Ascending aorta (tissue), 2 donors: ENCODE data around the gene ZDHHC7. TPM values are rescaled to one million over a fixed set of nuclear protein-coding genes. Genes with fewer than 3 reads are reported as not detected.

Source experiments
- DNase-seq, 2 donors: peaks; one replicate each; pipeline ENCODE4 v3.0.0-alpha.2; 2019; ENCODE audit warnings: low spot score in 2 of 2
- H3K27ac ChIP-seq, 2 donors: fragments of 200-600 bp; sonication (generic); one replicate each; pipeline ENCODE4 v1.5.1; 2016 to 2017; ENCODE audit warnings: mild to moderate bottlenecking in 1 of 2
- H3K27me3 ChIP-seq: fragments of 200-600 bp; sonication (generic); one replicate; pipeline ENCODE4 v1.5.1; 2017
- H3K36me3 ChIP-seq, 2 donors: fragments of 200-600 bp; sonication (generic); one replicate each; pipeline ENCODE4 v1.5.1; 2016
- H3K4me1 ChIP-seq, 2 donors: fragments of 200-600 bp; sonication (generic); one replicate each; pipeline ENCODE4 v1.5.1; 2016 to 2017; ENCODE audit warnings: mild to moderate bottlenecking in 1 of 2
- H3K4me3 ChIP-seq, 2 donors: fragments of 200-600 bp; sonication (generic); one replicate each; pipeline ENCODE4 v1.5.1; 2016 to 2017; ENCODE audit warnings: mild to moderate bottlenecking in 1 of 2
- H3K9me3 ChIP-seq, 2 donors: fragments of 200-600 bp; sonication (generic); one replicate each; pipeline ENCODE4 v1.5.1; 2016
- intact Hi-C: fragments of 100-400 bp; cut with DNase I; formaldehyde crosslinking; loops from one replicate; pipeline ENCODE4 v1.15.1; 2023
- total RNA-seq: library from RNA; depleted of rRNA; stranded (reverse); fragments of >200 nt; gene quantifications from one replicate; pipeline ENCODE4 v1.1.0, GENCODE V29; 2016
- TF ChIP-seq, protein P1 (sequence below), 3 experiments: fragments of 200-600 bp in 2 of 3; fragments of 450-650 bp in 1 of 3; sonication (generic) in 2 of 3; IDR thresholded peaks; one replicate each; pipeline ENCODE4 v1.5.1; 2016 to 2019; ENCODE audit warnings: antibody characterized with exemption in 3 of 3, mild to moderate bottlenecking in 1 of 3, moderate library complexity in 1 of 3

Gene ZDHHC7
- total RNA-seq, 1 donor from 2014 or later, result 70.7 TPM

DNA sequence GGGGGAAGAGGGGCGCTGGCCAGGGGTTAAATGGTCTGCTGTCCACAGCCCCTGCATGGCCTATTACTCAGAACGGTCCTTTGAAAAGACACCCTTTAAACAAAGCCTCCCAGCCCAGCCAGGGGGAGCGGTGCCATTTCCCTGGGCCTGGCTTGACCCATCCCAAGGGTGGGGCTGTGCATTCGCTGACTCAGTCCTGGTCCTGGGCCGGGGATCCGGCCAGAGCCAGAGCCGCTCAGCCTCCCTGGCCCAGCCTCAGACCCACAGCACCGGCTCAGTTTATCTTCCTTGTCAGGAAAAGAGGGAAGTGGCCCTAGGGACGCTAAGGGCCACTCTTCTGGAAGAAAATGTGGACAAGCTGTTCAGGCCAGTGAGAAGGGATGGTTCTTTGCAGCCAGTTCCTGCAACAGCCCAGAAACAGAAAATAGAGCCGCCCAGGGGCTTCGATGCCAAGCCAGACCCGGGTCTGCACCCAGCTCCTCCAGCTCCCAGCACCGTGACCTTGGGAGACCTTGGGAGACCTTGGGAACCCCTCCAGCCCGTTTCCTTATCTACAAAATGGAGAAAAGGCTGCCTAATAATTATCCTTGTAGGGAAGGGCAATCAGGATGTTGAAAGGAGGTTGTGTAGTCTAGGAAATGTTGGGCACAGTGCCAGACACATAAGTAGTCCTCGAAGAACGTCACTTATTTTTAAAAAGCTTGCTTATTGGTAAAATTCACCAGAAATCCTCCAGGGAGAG, 82.5 kb downstream of the ZDHHC7 start:
- peak overlapping the region in 1 of 2 donors; percentile 17 for H3K4me3 ChIP-seq
- H3K36me3 ChIP-seq, result no peaks in the 10 kb centered on the region
- TF ChIP-seq, protein P1, sequence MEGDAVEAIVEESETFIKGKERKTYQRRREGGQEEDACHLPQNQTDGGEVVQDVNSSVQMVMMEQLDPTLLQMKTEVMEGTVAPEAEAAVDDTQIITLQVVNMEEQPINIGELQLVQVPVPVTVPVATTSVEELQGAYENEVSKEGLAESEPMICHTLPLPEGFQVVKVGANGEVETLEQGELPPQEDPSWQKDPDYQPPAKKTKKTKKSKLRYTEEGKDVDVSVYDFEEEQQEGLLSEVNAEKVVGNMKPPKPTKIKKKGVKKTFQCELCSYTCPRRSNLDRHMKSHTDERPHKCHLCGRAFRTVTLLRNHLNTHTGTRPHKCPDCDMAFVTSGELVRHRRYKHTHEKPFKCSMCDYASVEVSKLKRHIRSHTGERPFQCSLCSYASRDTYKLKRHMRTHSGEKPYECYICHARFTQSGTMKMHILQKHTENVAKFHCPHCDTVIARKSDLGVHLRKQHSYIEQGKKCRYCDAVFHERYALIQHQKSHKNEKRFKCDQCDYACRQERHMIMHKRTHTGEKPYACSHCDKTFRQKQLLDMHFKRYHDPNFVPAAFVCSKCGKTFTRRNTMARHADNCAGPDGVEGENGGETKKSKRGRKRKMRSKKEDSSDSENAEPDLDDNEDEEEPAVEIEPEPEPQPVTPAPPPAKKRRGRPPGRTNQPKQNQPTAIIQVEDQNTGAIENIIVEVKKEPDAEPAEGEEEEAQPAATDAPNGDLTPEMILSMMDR (IDR thresholded peaks at IDR 0.05), result peak in 1 of 3 experiments; percentile 5
- H3K9me3 ChIP-seq, result no peaks in the 10 kb centered on the region
- peaks cover 11 to 17% of the 10 kb centered on the region in 2 donors for H3K4me1 ChIP-seq
- intact Hi-C loops, result no loop called here
- peak overlapping the region in 1 of 2 donors; percentile 65 for H3K27ac ChIP-seq
- peak; percentile 48 to 88 for DNase-seq
- no peaks in the 10 kb centered on the region for H3K27me3 ChIP-seq

- no peaks in the 10 kb centered on the region for H3K27me3 ChIP-seq
- TF ChIP-seq, protein P1 (IDR thresholded peaks at IDR 0.05), result no peak
- peak overlapping the region; percentile 48 to 65 for H3K27ac ChIP-seq
- intact Hi-C loops, result no loop called here
- DNase-seq, result no peak
- H3K4me3 ChIP-seq, result peak overlapping the region in 1 of 2 donors; percentile 17
- no peaks in the 10 kb centered on the region for H3K36me3 ChIP-seq
- no peaks in the 10 kb centered on the region for H3K9me3 ChIP-seq
- peaks cover 11% of the 10 kb centered on the region in 2 donors for H3K4me1 ChIP-seq
Measured at GRCh38 chr16:84927621-84928591, 83.4 kb downstream of the ZDHHC7 start.

GRCh38 chr16:84926462-84926861, 84.9 kb downstream of the ZDHHC7 start:
- Histone ChIP-seq H3K27ac (no peak overlapping the region), H3K9me3 (no peaks in the 10 kb centered on the region), H3K4me1 (peaks cover 11 to 15% of the 10 kb centered on the region in 2 donors), H3K4me3 (no peak overlapping the region), H3K27me3 (no peaks in the 10 kb centered on the region), H3K36me3 (no peaks in the 10 kb centered on the region)
- no peak for DNase-seq
- intact Hi-C loops, result no loop called here
- TF ChIP-seq, protein P1 (IDR thresholded peaks at IDR 0.05), result no peak

DNA sequence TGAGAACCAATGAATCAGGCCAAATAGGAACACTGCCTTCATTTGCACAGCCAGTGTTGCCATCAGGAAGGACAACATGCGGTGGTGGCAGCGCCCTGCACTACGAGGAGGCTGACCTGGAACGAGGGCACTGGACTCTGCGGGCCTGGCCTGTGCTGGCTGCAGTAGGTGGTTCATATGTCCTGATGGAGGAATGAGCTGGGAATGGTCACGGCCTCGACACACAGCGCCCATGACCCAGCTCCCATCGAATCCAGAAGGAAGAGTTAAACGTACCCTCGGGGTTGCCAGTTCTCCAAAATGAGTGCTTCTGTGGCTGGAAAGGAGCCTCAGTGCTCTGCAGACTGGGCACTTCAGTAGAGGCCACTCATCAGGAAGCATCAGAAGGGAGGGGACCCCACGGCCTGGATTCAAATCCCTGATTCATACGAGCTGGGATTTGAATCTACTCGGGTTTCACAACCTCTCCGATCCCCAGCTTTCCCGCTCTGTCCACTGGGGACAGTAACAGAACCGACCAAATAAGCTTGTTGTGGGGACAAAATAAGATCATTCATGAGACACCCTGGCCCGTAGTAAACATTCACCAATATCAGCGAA, 85.5 kb downstream of the ZDHHC7 start:
- Histone ChIP-seq H3K4me3 (no peak overlapping the region), H3K9me3 (no peaks in the 10 kb centered on the region), H3K27me3 (no peaks in the 10 kb centered on the region), H3K27ac (no peak overlapping the region), H3K4me1 (peaks cover 11 to 15% of the 10 kb centered on the region in 2 donors), H3K36me3 (no peaks in the 10 kb centered on the region)
- TF ChIP-seq, protein P1 (IDR thresholded peaks at IDR 0.05), result no peak
- no peak for DNase-seq
- intact Hi-C loops, result loop anchor here (1.0 to 2.0 kb wide), 2 partner anchors 27 to 44 kb away; no protein-coding TSS in a partner anchor

- no peak for DNase-seq
- Histone ChIP-seq H3K4me1 (peaks cover 11 to 14% of the 10 kb centered on the region in 2 donors), H3K9me3 (no peaks in the 10 kb centered on the region), H3K27ac (no peak overlapping the region), H3K36me3 (no peaks in the 10 kb centered on the region), H3K27me3 (no peaks in the 10 kb centered on the region), H3K4me3 (no peak overlapping the region)
- intact Hi-C loops, result loop anchor here (1.0 to 2.0 kb wide), 2 partner anchors 28 to 45 kb away; no protein-coding TSS in a partner anchor
- TF ChIP-seq, protein P1 (IDR thresholded peaks at IDR 0.05), result peak; percentile 71 to 78 (median 76)
Measured at GRCh38 chr16:84925092-84925772, 86.1 kb downstream of the ZDHHC7 start.
